ENCODE results near the gene ARHGAP42. TPM values are rescaled to one million over a fixed set of nuclear protein-coding genes. Genes with fewer than 3 reads are reported as not detected.

The ARHGAP42 gene
- total RNA-seq, 1 donor from 2014 or later, result 19.1 TPM

DNA sequence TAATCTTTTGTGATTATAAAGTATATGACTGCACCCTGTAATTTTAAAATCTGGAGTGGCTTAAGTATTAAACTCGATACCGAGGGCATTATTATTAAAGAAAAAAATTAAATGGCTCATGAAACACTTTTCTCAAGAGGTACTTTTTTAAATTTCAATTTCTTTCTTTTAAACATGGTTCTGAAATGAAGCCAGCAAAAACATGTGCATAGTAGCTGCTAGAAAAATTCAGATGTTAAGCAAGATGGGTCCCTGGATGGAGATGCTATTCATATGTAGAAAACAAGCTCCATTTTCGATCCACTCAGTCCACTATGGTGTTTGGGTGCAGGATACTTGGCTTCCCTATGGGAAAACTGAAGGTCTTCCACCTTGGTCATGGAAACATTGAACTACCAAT is 253.0 kb downstream of the ARHGAP42 start:
- no peak for DNase-seq (ENCODE audit: low spot score)
- H3K9me3 Mint-ChIP-seq (ENCODE audit: unreplicated experiment), result no peaks in the 10 kb centered on the region
- no peak overlapping the region for H3K4me3 Mint-ChIP-seq (ENCODE audit: unreplicated experiment)
- no peaks in the 10 kb centered on the region for H3K4me1 Mint-ChIP-seq (ENCODE audit: unreplicated experiment)
- H3K27ac Mint-ChIP-seq (ENCODE audit: unreplicated experiment), result no peak overlapping the region
- no peaks in the 10 kb centered on the region for H3K27me3 Mint-ChIP-seq (ENCODE audit: unreplicated experiment)
- H3K36me3 Mint-ChIP-seq (ENCODE audit: low read depth, unreplicated experiment), result no peaks in the 10 kb centered on the region
- TF ChIP-seq, protein P1, sequence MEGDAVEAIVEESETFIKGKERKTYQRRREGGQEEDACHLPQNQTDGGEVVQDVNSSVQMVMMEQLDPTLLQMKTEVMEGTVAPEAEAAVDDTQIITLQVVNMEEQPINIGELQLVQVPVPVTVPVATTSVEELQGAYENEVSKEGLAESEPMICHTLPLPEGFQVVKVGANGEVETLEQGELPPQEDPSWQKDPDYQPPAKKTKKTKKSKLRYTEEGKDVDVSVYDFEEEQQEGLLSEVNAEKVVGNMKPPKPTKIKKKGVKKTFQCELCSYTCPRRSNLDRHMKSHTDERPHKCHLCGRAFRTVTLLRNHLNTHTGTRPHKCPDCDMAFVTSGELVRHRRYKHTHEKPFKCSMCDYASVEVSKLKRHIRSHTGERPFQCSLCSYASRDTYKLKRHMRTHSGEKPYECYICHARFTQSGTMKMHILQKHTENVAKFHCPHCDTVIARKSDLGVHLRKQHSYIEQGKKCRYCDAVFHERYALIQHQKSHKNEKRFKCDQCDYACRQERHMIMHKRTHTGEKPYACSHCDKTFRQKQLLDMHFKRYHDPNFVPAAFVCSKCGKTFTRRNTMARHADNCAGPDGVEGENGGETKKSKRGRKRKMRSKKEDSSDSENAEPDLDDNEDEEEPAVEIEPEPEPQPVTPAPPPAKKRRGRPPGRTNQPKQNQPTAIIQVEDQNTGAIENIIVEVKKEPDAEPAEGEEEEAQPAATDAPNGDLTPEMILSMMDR (IDR thresholded peaks at IDR 0.05; ENCODE audit: unreplicated experiment), result no peak

DNA sequence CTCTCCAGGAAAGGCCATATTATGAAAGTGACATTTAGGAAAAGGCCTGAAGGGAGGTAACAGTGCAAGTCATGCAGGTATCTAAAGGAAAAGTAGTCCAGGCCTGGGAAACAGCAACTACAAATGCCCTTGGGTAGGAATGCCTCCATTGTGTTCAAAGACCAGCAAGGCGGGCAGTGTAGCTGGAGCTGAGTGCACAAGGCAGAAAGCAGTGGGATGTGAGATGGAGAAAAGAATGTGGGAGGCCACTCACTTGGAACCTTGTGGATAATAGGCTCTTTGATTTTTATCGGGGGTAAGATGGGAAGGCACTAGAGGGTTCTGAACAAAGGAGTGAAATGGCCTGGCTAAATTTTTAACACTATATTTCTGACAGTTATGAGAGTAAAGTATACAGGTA is 253.9 kb downstream of the ARHGAP42 start:
- H3K9me3 Mint-ChIP-seq (ENCODE audit: unreplicated experiment), result no peaks in the 10 kb centered on the region
- no peak for DNase-seq (ENCODE audit: low spot score)
- no peaks in the 10 kb centered on the region for H3K36me3 Mint-ChIP-seq (ENCODE audit: low read depth, unreplicated experiment)
- H3K27me3 Mint-ChIP-seq (ENCODE audit: unreplicated experiment), result no peaks in the 10 kb centered on the region
- no peaks in the 10 kb centered on the region for H3K4me1 Mint-ChIP-seq (ENCODE audit: unreplicated experiment)
- H3K4me3 Mint-ChIP-seq (ENCODE audit: unreplicated experiment), result no peak overlapping the region
- H3K27ac Mint-ChIP-seq (ENCODE audit: unreplicated experiment), result no peak overlapping the region
- TF ChIP-seq, protein P1 (IDR thresholded peaks at IDR 0.05; ENCODE audit: unreplicated experiment), result no peak

DNA sequence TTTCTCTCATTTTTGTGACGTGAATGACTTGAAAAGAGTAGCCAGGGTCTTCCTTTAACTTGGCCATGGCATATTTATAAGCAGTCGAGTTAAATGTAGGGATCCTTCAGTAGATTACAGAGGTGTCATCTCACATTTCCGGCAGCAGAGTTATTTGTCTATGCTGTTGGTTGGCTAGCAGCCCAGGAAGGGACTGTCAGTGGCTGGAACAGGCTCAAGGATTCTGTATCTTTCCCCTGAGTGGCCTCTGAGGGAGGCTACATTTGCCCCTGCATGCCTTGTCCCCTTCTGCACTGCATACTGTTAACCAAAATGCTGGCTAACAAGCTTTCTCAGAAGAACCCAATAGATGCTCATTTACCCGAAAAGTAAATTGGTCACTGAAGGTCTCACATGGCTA is 254.9 kb downstream of the ARHGAP42 start:
- H3K4me3 Mint-ChIP-seq (ENCODE audit: unreplicated experiment), result no peak overlapping the region
- no peak for DNase-seq (ENCODE audit: low spot score)
- no peaks in the 10 kb centered on the region for H3K36me3 Mint-ChIP-seq (ENCODE audit: low read depth, unreplicated experiment)
- H3K9me3 Mint-ChIP-seq (ENCODE audit: unreplicated experiment), result no peaks in the 10 kb centered on the region
- no peaks in the 10 kb centered on the region for H3K4me1 Mint-ChIP-seq (ENCODE audit: unreplicated experiment)
- no peak overlapping the region for H3K27ac Mint-ChIP-seq (ENCODE audit: unreplicated experiment)
- H3K27me3 Mint-ChIP-seq (ENCODE audit: unreplicated experiment), result no peaks in the 10 kb centered on the region
- TF ChIP-seq, protein P1 (IDR thresholded peaks at IDR 0.05; ENCODE audit: unreplicated experiment), result no peak

DNA sequence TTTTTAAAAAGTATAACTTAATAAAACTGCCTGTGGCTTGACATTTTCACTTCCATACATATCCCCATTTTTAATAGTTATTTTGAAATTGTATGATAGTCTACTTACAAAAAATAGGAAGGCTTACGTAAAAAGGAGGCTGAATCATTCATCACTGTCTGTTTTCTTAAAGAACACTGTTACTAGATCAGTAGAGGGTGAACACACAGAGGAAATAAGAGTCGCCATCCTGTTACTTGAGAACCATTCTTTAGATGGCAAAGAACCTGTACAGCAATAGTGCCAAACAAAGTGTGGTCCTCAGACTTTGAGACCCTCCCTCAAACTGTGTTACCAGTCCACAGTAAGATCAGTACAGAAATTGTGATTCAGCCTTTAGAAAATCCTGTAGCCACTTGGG is 261.8 kb downstream of the ARHGAP42 start:
- no peaks in the 10 kb centered on the region for H3K4me1 Mint-ChIP-seq (ENCODE audit: unreplicated experiment)

DNA sequence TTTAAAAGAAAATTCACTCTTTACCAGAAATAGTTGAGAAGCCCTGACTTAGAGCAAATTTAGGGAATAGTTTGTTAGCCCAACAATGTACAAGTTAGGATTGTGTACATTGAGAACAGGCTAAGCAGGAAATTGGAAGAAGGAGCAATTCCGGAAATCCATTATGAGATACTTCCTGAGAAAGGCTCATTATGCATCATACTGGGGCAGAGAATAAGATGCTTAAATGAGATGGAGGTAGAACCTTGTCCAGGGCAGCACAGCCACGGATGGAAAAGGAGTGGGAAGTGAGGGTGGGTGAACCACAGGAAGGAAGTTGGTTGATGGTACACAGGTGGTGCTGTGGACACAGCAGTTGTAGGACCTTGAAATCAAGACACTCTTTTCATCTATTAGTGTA is 262.4 kb downstream of the ARHGAP42 start:
- H3K27ac Mint-ChIP-seq (ENCODE audit: unreplicated experiment), result no peak overlapping the region
- no peaks in the 10 kb centered on the region for H3K4me1 Mint-ChIP-seq (ENCODE audit: unreplicated experiment)

More for the DNA sequence above, 261.8 kb downstream of the ARHGAP42 start:
- TF ChIP-seq, protein P1 (IDR thresholded peaks at IDR 0.05; ENCODE audit: unreplicated experiment), result no peak
- Mint-ChIP-seq H3K4me3 (ENCODE audit: unreplicated experiment) (no peak overlapping the region), H3K36me3 (ENCODE audit: low read depth, unreplicated experiment) (peaks cover 3% of the 10 kb centered on the region), H3K27ac (ENCODE audit: unreplicated experiment) (no peak overlapping the region), H3K27me3 (ENCODE audit: unreplicated experiment) (no peaks in the 10 kb centered on the region), H3K9me3 (ENCODE audit: unreplicated experiment) (no peaks in the 10 kb centered on the region)
- no peak for DNase-seq (ENCODE audit: low spot score)

More for the DNA sequence above, 262.4 kb downstream of the ARHGAP42 start:
- no peaks in the 10 kb centered on the region for H3K9me3 Mint-ChIP-seq (ENCODE audit: unreplicated experiment)
- H3K36me3 Mint-ChIP-seq (ENCODE audit: low read depth, unreplicated experiment), result peaks cover 3% of the 10 kb centered on the region
- TF ChIP-seq, protein P1 (IDR thresholded peaks at IDR 0.05; ENCODE audit: unreplicated experiment), result no peak
- no peaks in the 10 kb centered on the region for H3K27me3 Mint-ChIP-seq (ENCODE audit: unreplicated experiment)
- H3K4me3 Mint-ChIP-seq (ENCODE audit: unreplicated experiment), result no peak overlapping the region
- DNase-seq (ENCODE audit: low spot score), result no peak

All from endothelial cell (in vitro differentiated cells).